ENCODE data around the gene SH3GL3.

DNA sequence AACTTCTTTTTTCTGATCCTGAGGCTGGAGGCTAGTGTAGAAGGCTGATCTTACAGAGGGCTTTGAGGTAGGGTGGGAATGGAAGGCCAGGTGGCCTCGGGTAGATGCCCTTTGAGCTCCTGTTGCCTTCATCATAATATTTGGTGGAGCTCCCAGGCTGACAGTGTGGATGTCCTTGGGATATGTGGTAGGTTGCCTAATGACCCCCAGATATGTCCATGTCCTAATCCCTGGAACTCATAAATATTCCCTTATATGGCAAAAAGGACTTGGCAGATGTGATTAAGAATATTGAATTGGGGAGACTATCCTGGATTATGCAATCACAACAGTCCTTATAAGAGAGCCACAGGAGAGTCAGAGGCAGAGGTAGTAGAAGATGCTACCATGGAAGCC, 212.3 kb downstream of the SH3GL3 start:
- TF ChIP-seq, protein P1, sequence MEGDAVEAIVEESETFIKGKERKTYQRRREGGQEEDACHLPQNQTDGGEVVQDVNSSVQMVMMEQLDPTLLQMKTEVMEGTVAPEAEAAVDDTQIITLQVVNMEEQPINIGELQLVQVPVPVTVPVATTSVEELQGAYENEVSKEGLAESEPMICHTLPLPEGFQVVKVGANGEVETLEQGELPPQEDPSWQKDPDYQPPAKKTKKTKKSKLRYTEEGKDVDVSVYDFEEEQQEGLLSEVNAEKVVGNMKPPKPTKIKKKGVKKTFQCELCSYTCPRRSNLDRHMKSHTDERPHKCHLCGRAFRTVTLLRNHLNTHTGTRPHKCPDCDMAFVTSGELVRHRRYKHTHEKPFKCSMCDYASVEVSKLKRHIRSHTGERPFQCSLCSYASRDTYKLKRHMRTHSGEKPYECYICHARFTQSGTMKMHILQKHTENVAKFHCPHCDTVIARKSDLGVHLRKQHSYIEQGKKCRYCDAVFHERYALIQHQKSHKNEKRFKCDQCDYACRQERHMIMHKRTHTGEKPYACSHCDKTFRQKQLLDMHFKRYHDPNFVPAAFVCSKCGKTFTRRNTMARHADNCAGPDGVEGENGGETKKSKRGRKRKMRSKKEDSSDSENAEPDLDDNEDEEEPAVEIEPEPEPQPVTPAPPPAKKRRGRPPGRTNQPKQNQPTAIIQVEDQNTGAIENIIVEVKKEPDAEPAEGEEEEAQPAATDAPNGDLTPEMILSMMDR (IDR thresholded peaks at IDR 0.05) = no peak
- no peak for TF ChIP-seq POLR2A (IDR thresholded peaks at IDR 0.05)

Data from adrenal gland (tissue), 5 donors.